Stromal cell of bone marrow (primary cell): Measurements from ENCODE around the gene GBX2.

ENCODE experiments used
- DNase-seq: peaks from one replicate; pipeline ENCODE4 v3.0.0-alpha.2; 2012; ENCODE audit warnings: low read depth

Gene GBX2

DNA sequence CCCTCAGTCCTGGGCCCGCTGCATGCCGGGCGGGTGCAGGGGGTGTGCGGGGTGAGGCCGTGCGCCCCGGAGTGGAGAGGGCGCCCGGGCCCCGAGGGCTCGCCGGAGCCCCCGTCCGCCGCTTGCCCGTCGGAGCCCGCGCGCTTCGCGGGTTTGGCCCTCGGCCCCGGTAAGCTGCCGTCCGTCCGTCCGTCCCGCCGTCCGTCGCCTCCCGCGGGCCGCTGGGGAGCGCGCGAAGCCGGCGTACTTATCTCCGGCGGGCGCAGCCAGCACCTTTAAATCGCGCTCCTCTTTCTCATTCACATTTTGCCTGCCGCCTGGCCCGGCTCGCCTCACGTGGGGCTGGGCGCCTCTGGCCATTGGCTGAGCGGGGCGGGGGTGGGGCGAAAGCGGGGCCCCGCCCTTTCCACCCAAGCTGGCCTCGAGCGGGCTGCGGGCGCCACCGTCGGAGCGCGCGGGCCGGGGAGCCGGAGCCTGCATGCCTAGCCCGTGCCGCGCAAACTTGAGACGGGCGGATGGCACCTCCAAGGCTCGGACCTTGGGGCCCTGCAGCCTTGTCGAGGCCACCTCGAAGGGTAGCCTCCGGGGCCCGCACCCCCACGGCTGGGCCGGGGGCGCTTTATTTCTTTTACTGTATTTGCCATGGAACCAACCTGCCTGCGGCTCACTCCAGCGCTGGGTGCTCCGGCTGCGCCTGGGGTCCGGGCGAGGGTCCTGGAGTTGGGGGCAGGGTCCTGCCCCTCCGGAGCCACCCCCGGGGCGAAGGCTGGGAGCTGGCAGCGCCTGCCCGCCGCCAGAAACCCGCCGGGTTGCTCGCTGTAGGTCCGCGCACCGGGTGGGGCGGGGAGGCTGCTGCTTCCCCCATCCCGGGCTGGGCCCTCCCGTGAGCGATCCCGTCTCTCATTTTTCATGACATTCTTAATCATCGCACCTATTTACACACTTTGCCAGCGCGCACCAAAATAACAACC is at the start of gene GBX2:
Gene GBX2 (minus strand): TSS at position 277 of the 971 bp plus-strand sequence. CDS start 415 bp downstream, outside the sequence.
- no peak for DNase-seq

DNA sequence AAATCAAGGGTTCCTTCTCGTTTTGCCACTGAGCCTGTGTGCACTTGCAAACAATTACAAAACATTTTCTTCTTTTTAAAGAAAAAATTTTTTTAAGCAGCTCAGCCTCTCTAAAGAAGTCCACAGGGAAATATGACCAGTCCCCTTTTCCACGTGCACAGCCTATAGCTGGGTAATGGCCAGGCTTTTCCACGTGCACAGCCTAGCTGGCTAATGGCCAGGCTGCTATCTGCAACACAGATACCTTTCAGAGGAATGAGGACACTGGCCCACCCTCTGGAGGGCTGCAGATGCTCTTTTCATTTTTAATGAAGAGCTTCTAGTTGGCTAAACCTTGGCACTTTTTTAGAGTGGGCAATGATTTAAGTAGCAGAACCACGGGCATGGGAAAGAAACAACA is 49.7 kb upstream of the GBX2 start:
- DNase-seq, result no peak

DNA sequence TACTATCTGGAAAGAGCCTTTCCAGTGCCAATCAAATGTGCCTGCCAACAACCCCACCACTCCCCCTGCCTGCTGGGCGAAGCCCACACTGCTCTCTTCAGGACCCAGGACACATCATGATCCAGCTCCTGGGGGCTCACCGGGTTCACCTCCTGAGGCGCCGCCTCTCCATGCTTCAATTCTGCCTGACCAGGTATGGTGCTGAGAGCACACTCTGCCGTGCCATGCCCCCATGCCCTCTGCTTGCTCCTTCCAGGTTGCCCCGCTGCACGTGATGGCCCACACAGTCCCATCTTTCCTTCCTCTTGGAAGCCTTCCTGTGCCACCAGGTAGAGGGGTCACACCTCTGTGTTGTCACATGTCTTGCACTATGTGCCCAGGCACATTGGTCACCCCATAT is 48.5 kb upstream of the GBX2 start:
- no peak for DNase-seq

DNA sequence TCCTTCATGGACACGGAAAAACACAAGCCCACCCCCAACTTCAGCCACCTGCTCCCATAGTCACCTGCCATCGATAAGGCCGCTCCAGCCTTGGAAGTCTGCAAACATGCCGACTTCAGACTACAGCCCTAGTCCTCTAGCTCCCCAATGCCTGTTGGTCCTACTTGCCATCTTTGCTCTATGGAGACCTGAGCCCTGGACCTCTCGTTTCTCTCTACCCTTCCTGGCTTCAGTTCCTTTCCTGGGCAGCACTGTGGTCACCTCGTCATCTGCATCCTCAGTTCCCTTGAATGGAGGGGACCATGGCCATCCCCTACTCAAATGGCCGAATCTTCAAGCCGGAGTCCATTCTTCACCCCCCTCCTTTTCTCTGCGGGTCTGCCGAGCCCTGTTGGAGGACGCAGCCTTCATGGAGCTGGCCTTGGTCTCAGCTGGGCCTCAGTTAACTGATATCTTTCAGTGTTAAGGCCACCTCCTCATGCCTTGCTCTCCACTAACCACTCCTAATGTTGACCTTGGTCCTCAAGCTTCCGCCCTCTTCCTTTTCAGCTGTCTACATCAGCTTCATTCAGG is 47.7 kb upstream of the GBX2 start:
- DNase-seq, result no peak

- DNase-seq, result no peak
These were observed 47.0 kb upstream of the GBX2 start for GRCh38 chr2:236215196-236215595.

DNA sequence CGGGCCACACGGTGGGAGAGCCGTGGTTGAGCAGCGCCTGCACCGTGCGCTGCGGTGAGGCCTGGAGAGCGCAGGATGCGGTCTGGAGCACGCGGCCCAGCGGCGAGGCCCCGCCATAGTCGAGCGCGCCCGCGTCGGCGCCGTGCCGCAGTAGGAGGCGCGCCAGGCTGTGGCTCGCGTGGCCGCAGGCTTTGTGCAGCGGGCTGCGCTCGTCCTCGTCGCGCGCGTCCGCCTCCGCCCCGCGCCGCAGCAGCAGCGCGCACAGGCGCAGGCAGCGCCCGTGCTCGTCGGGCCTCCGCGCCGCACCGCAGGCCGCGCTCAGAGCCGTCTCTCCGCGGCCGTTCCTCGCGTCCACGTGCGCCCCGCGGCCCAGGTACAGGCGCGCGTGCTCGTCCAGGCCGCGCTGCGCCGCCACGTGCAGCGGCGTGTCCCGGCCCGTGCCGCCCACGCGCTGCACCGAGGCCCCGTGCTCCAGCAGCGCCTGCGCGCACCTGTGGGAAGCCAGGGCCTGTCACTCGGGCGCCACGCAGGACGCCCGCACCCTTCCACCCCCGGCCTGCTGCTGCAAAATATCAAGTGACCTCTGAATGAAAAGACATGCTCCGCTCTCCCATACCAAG is 46.3 kb upstream of the GBX2 start:
- DNase-seq, result no peak

DNA sequence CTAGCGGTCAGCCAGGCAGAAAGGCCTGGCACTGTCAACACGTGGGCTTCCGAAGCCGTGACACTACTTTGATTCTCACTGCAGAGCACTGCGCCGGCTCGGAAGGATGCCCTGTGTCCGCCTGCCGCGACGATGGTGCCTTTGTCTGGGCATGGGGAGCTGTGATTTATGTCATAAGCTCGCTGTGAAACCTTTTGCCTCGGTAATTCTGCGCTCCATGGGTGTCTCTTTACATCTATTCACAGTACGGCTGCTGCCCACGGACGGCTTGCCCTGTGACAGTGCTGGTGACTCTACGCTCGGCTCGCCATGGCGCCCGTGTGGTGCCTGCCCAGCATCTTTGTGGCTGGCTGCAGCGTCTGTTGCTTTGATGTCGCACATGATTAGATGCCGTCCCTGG is 43.1 kb upstream of the GBX2 start:
- no peak for DNase-seq

- no peak for DNase-seq
These were observed 42.4 kb upstream of the GBX2 start for GRCh38 chr2:236210536-236210935.

DNA sequence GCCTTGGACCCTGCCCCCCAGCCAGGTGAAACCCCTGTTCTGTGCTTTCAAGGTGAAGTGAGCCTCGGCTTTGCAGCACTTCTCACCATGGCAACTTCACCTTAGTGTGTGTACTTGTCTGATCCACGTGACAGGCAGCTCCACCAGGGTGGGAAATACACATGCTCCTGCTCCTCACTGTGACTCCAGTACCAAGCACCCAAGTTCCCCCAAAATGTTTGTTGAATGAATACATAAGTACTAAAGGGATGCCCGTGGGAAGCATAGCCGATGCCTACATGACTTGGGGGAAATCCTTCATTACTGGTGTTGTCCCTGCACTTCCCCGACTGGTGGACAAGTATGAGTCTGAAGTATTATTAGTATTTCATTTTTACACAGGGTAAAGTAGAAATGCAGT is 41.8 kb upstream of the GBX2 start:
- no peak for DNase-seq

DNA sequence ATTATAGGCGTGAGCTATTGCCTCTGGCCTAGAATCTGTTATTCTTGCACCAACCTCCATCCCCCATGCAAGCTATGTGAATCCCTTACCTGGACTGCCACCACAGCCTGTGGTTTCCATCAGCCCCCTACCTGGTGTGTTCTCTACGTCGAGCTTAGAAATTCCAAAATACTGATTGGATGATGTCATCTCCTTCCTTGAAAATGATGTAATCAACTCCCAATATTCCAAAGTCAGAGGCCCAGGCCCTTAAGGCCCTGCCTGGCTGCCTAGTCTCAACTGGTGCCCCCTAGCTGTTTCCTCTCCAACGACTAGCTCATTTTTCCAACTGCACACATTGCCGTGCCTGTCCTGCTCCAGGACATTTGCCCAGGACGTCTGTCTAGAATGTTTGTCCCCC is 41.3 kb upstream of the GBX2 start:
- no peak for DNase-seq

GRCh38 chr2:236208019-236208926 is 40.1 kb upstream of the GBX2 start:
- no peak for DNase-seq

DNA sequence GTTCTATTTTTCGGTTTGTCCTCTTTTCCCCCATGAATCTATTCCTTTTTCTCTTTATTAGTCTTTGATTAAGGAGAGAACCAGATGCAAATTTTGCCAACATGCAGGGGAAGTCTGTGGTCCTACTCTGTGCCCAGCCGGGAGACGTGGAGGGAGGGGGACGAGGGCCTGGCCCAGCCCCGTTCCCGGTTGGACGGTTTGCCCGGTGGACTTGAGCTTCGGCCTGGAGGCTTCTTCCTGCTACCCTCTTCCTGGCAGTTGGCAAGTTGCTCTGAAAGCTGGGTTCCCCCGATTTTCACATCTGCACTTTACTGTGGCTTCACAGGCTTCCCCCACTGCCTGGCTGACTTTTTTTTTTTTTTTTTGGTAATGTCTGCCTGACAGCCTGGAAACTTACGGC is 39.3 kb upstream of the GBX2 start:
- no peak for DNase-seq

DNA sequence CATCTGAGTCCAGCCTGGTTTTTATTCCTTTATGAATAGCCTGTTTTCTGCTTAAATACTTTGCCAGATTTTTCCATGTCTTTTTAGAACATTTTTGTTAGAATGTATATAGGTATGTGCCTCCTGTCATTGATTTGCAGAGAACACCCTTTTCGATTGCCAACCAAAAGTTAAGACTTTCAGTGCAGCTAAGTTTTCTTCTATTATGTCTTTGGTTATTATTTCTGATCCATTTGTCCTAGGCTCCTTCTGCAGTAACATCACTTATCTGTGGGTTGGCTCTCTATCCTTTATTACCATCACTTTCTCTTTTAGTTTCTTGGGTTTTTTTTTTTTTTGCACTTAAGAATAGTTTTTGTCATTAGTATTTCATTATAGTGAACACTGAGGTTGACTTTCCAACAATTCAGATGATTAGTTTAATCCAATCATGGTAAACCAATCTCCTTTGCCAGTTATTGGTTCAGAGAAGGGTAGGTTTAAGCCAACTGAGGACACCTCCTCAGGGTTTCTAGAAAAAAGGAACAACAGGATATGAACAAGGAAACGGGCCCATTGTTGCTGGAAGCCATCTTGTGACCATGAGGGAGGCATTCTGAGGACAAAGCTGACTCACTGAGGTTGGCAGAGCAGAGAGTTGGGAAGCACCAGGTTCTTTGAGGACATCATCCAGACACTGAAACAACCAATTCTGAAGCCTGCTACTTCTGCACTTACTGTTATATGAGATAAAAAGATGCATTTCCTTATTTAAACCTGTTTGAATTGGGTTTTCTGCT is 37.9 kb upstream of the GBX2 start:
- no peak for DNase-seq

DNA sequence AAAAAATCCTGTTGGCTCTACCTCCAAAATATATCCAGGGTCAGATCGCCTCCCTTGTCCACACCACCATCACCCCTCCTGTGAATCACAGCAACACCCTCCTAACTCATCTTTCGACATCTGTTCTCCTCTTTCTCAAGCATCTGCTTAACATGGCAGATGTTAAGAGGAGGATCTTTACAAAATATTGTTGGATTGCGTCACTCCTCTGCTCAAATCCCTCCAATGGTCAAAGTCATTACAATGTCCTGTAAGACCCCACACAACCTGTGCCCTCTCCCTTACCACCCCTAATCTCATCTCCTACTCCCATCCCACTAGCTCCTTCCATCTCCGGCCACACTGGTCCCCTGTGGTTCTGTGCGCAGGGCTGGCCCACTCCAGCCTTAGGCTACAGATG is 36.8 kb upstream of the GBX2 start:
- no peak for DNase-seq

GRCh38 chr2:236200378-236200777 is 32.2 kb upstream of the GBX2 start:
- DNase-seq, result no peak

GRCh38 chr2:236196366-236196765 is 28.2 kb upstream of the GBX2 start:
- DNase-seq, result no peak

DNA sequence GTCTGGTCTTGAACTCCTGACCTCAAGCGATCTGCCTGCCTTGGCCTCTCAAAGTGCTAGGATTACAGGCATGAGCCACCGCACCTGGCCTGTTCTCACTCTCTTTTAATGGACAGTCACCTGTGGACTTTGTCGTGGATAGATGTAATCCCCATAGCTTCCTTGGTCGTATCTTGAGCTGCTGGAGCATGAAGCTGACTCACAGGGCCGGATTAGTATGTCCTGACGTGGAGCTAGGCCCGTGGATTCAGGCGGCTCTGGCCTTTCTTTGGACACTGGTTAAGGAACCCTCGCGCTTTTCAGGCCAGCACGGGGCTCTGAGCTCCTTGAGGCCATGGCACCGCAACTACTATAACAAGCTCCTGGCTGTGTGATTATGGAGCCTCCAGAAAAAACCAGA is 27.5 kb upstream of the GBX2 start:
- no peak for DNase-seq

DNA sequence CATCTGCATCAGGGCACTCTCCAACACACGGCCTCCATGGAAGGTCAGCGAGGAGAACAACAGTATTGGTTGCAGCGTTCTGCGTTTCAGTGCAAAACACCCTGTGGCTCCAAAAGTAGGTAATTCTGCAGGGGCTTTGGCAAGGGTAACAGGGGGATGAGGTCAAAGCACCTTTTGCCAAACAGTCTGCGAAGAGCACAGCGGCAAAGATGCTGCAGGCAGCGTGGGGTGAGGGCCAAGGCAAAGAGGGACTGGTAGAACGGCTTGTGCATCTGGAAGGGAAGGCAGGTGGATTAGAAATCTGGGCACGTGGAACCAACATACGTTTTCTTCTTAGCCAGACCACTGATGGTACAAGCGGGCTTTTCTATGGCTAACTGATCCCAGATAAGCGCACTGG is 26.6 kb upstream of the GBX2 start:
- no peak for DNase-seq

DNA sequence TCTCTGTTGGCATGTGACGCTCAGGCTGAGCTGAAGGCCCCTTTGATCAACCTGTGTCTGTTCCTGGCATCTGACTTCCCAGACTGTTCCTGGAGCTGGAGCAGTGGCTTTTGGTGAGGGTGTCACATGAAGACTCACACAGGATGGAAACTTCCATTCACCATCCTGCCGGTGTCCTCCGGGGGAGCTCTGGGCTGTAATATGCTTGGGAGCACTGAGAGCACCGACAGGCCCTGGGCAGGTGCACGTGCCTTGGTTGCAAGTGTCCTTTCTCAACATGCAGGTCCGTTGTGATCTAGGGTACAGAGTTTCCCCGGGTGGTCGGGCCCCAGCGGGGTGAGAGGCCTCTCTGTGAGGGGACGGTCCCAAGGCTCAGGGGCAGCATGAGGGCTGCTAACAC is 24.8 kb upstream of the GBX2 start:
- no peak for DNase-seq

DNA sequence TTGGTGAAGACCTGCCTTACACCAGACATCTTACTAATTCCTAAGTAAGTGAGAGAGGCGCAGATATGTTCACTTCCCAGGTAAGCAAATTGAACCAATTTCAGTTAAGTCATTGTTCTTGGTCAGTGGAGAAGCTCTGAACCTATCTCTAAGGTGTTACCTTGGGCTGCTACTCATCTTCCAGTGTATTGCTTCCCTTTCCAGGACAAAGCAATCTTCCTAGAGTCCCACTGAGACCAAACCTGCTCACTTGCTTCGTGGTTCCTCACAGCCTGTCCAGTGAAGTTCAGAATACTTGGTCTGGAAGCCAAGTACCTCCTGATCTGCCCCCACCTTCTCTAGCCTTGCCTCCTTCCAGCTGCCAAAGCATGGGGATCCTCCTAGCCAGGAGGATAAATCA is 22.5 kb upstream of the GBX2 start:
- DNase-seq, result no peak

- no peak for DNase-seq
These were observed 16.5 kb upstream of the GBX2 start for GRCh38 chr2:236184701-236185100.
